ENCODE measurements around the gene LIPC. TPM values are rescaled to one million over a fixed set of nuclear protein-coding genes. Genes with fewer than 3 reads are reported as not detected.

LIPC gene
- total and polyA plus RNA-seq, 9 of the 15 experiments (the other 6 are each of a cell fraction or from before 2014, with no cell fraction given): 0.07 to 0.41 (median 0.11) TPM; not detected in 2

DNA sequence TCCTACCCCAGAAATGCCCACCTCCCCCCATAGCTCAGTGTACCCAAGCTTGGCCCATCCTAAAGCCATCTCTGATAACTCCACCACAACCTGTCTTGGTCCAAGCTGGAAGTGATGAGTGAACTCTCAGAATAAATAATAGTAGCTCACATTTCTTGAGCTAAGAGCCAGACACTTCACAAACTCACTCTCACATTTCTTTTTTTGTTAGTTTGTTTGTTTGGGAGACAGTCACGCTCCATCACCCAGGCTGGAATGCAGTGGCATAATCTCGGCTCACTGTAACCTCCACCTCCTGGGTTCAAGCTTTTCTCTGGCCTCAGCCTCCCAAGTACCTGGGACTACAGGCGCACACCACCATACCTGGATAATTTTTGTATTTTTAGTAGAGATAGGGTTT lies 46.2 kb downstream of the LIPC start:
- ATAC-seq (no peak), DNase-seq (ENCODE audit: extremely low read depth in 1 of 4, low spot score in 3 of 4) (no peak), FAIRE-seq (no peak)
- Histone ChIP-seq H3K4me1 (replicated peaks in 1 of 2; ENCODE audit: control insufficient read depth in 2 of 2, insufficient read depth in 2 of 2, low read length in 2 of 2) (peaks cover 0 to 11% of the 10 kb centered on the region in 2 experiments; a peak in 3 of 5 replicates), H3K4me3 (no peak overlapping the region), H3K27ac (ENCODE audit: extremely low read depth, low read depth, low read length) (no peak overlapping the region), H3K9me3 (replicated peaks; ENCODE audit: control insufficient read depth, insufficient read depth, low read depth, low read length) (no peaks in the 10 kb centered on the region), H3K9me1 (ENCODE audit: control insufficient read depth, insufficient read depth, low read length) (no peaks in the 10 kb centered on the region), H3K9ac (ENCODE audit: insufficient read depth in 1 of 2, low read depth in 2 of 2, low read length in 2 of 2) (no peak overlapping the region), H3K36me3 (ENCODE audit: control insufficient read depth, insufficient read depth, low read length) (no peaks in the 10 kb centered on the region), H3K79me2 (ENCODE audit: control insufficient read depth, insufficient read depth, low read length) (no peaks in the 10 kb centered on the region), H2AFZ (ENCODE audit: low read depth, low read length) (no peak overlapping the region), H4K20me1 (replicated peaks; ENCODE audit: control insufficient read depth, insufficient read depth, low read length) (no peaks in the 10 kb centered on the region), H3K27me3 (ENCODE audit: control insufficient read depth in 2 of 2, insufficient read depth in 2 of 2, low read length in 2 of 2) (no peaks in the 10 kb centered on the region), H3K4me2 (ENCODE audit: insufficient read depth, low read length) (no peak overlapping the region)
- no peak for TF ChIP-seq ARNT (IDR thresholded peaks at IDR 0.05)
- WGBS (ENCODE audit: insufficient coverage, low coverage, missing lambda C conversion rate): 75% methylated on average over 3 of the region's 3 CpGs
- BruUV-seq (replicated peaks): no TSS peak
- CTCF ChIA-PET (ENCODE audit: low intra/inter-chr PET ratio): no interaction called here
- intact Hi-C loops (cut with micrococcal nuclease): no loop called here
- in situ Hi-C loops (cut with MboI): no loop called here
- POLR2A ChIA-PET: interaction anchor here (1.0 to 1.8 kb wide), 3 partner anchors 10 to 24 kb away, joined by 3 to 5 read pairs (median 4); no protein-coding TSS in a partner anchor

DNA sequence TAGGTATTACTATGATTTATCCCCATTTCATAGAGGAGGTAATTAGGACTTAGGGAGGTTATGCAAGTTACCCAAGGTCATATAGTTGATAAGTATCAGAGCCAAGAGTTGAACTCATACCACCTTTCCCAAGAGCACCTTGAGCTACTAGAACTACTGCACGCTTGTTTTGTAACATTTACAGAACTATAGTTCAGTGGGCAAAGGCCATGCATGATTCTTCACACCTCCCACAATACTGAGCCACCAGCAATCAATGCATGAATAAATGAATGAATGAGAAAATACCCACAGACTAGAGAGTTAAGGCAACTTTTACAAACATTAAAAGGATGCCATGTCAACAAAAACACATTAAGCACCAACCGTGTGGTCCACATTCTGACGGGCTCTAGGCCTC lies 46.8 kb downstream of the LIPC start:
- Histone ChIP-seq H2AFZ (ENCODE audit: low read depth, low read length) (no peak overlapping the region), H3K9ac (ENCODE audit: insufficient read depth in 1 of 2, low read depth in 2 of 2, low read length in 2 of 2) (no peak overlapping the region), H3K9me3 (replicated peaks; ENCODE audit: control insufficient read depth, insufficient read depth, low read depth, low read length) (no peaks in the 10 kb centered on the region), H3K9me1 (ENCODE audit: control insufficient read depth, insufficient read depth, low read length) (no peaks in the 10 kb centered on the region), H3K27me3 (ENCODE audit: control insufficient read depth in 2 of 2, insufficient read depth in 2 of 2, low read length in 2 of 2) (no peaks in the 10 kb centered on the region), H3K27ac (ENCODE audit: extremely low read depth, low read depth, low read length) (no peak overlapping the region), H4K20me1 (replicated peaks; ENCODE audit: control insufficient read depth, insufficient read depth, low read length) (no peaks in the 10 kb centered on the region), H3K4me3 (no peak overlapping the region), H3K79me2 (ENCODE audit: control insufficient read depth, insufficient read depth, low read length) (no peaks in the 10 kb centered on the region), H3K4me2 (ENCODE audit: insufficient read depth, low read length) (no peak overlapping the region), H3K36me3 (ENCODE audit: control insufficient read depth, insufficient read depth, low read length) (no peaks in the 10 kb centered on the region), H3K4me1 (replicated peaks in 1 of 2; ENCODE audit: control insufficient read depth in 2 of 2, insufficient read depth in 2 of 2, low read length in 2 of 2) (peaks cover 0 to 6% of the 10 kb centered on the region in 2 experiments; a peak in 3 of 5 replicates)
- FAIRE-seq (no peak), DNase-seq (ENCODE audit: extremely low read depth in 1 of 4, low spot score in 3 of 4) (no peak), ATAC-seq (no peak)
- intact Hi-C loops (cut with micrococcal nuclease): no loop called here
- ChIA-PET POLR2A (interaction anchor here (0.6 to 1.8 kb wide), 3 partner anchors 9 to 170 kb away, joined by 3 to 5 read pairs (median 4); no protein-coding TSS in a partner anchor), CTCF (ENCODE audit: low intra/inter-chr PET ratio) (no interaction called here)
- 67% methylated on average over 3 of the region's 3 CpGs for WGBS (ENCODE audit: insufficient coverage, low coverage, missing lambda C conversion rate)
- peak; percentile 67; the same call in 1 of the 2 replicates for TF ChIP-seq ESRRA (IDR thresholded peaks at IDR 0.05; ENCODE audit: borderline replicate concordance, low read depth)
- TF ChIP-seq KAT7 (CRISPR knock-in tag; IDR thresholded peaks at IDR 0.05; ENCODE audit: borderline replicate concordance): no peak
- in situ Hi-C loops (cut with MboI): no loop called here
- BruUV-seq (replicated peaks): no TSS peak
